Peyer's patch (tissue), 4 donors: ENCODE results near the gene TRA2A.

Experiments
- CTCF ChIP-seq, 6 experiments: fragments of 450-650 bp in 4 of 6; fragments of 200-600 bp in 2 of 6; sonication (generic) in 1 of 6; IDR thresholded peaks; one replicate each; pipeline ENCODE4 v1.5.1; 2017 to 2019; ENCODE audit warnings: antibody characterized with exemption in 6 of 6, mild to moderate bottlenecking in 3 of 6, moderate library complexity in 1 of 6
- POLR2A ChIP-seq, 2 donors: fragments of 450-650 bp; IDR thresholded peaks; one replicate each; pipeline ENCODE4 v1.5.1; 2017; ENCODE audit warnings: antibody characterized with exemption in 2 of 2, mild to moderate bottlenecking in 2 of 2, moderate library complexity in 2 of 2

- no peak for TF ChIP-seq POLR2A (IDR thresholded peaks at IDR 0.05)
- no peak for TF ChIP-seq CTCF (IDR thresholded peaks at IDR 0.05)
Measured at GRCh38 chr7:23558303-23558702, 26.5 kb upstream of the TRA2A start.
